Suprapubic skin (tissue), 4 donors: ENCODE measurements around the gene GRK4. TPM values are rescaled to one million over a fixed set of nuclear protein-coding genes. Genes with fewer than 3 reads are reported as not detected.

Experiments used
- DNase-seq, 2 donors: peaks; one replicate each; pipeline ENCODE4 v3.0.0-alpha.2; 2019; ENCODE audit warnings: low spot score in 2 of 2
- H3K27ac ChIP-seq: fragments of 200-600 bp; sonication (generic); one replicate; pipeline ENCODE4 v1.5.1; 2019
- H3K27me3 ChIP-seq: fragments of 200-600 bp; sonication (generic); one replicate; pipeline ENCODE4 v1.5.1; 2019
- H3K36me3 ChIP-seq: fragments of 200-600 bp; sonication (generic); one replicate; pipeline ENCODE4 v1.5.1; 2019
- H3K4me1 ChIP-seq: fragments of 200-600 bp; sonication (generic); one replicate; pipeline ENCODE4 v1.5.1; 2019
- H3K4me3 ChIP-seq: fragments of 200-600 bp; sonication (generic); one replicate; pipeline ENCODE4 v1.5.1; 2019; ENCODE audit warnings: mild to moderate bottlenecking
- H3K9me3 ChIP-seq: fragments of 200-600 bp; sonication (generic); one replicate; pipeline ENCODE4 v1.5.1; 2019
- CTCF ChIP-seq, 2 donors: fragments of 200-600 bp in 1 of 2; fragments of 450-650 bp in 1 of 2; sonication (generic) in 1 of 2; IDR thresholded peaks; one replicate each; pipeline ENCODE4 v1.5.1; 2016 to 2019; ENCODE audit warnings: antibody characterized with exemption in 2 of 2, mild to moderate bottlenecking in 1 of 2, moderate library complexity in 1 of 2
- EP300 ChIP-seq: sonication (generic); formaldehyde crosslinking; IDR thresholded peaks from one replicate; pipeline ENCODE4 v1.6.1; 2017; ENCODE audit warnings: antibody characterized with exemption
- POLR2A ChIP-seq, 2 donors: fragments of 450-650 bp; IDR thresholded peaks; one replicate each; pipeline ENCODE4 v1.6.1; 2017; ENCODE audit warnings: antibody characterized with exemption in 2 of 2, mild to moderate bottlenecking in 2 of 2, moderate library complexity in 2 of 2
- POLR2AphosphoS5 ChIP-seq, 3 donors: sonication (generic); formaldehyde crosslinking; IDR thresholded peaks; one replicate each; pipeline ENCODE4 v1.6.1; 2017; ENCODE audit warnings: antibody characterized with exemption in 3 of 3
- WGBS: methylation state at CpG from one replicate; pipeline ENCODE4 v1.1.5; 2018; 5-methylcytosine and 5-hydroxymethylcytosine counted together
- total RNA-seq, 4 donors: library from RNA; depleted of rRNA; stranded (reverse); fragments of >200 nt; gene quantifications; one replicate each; pipeline ENCODE4 v1.1.0, GENCODE V29; 2016

GRK4 gene
- total RNA-seq, 4 donors from 2014 or later: 3.3 to 8.0 (median 4.6) TPM

GRCh38 chr4:3069661-3070199 is 106.4 kb downstream of the GRK4 start:
- no peaks in the 10 kb centered on the region for H3K36me3 ChIP-seq
- no peak for DNase-seq
- H3K27me3 ChIP-seq: no peaks in the 10 kb centered on the region
- no peak overlapping the region for H3K27ac ChIP-seq
- no peak overlapping the region for H3K4me3 ChIP-seq
- WGBS: 73% methylated on average over 16 of the region's 16 CpGs
- H3K4me1 ChIP-seq: peaks cover 7% of the 10 kb centered on the region
- H3K9me3 ChIP-seq: no peaks in the 10 kb centered on the region
- TF ChIP-seq POLR2A (IDR thresholded peaks at IDR 0.05): no peak
- no peak for TF ChIP-seq CTCF (IDR thresholded peaks at IDR 0.05)
- TF ChIP-seq POLR2AphosphoS5 (IDR thresholded peaks at IDR 0.05): no peak
- TF ChIP-seq EP300: no peak

GRCh38 chr4:3070709-3071500 is 107.5 kb downstream of the GRK4 start:
- Histone ChIP-seq H3K4me3 (no peak overlapping the region), H3K4me1 (peaks cover 16% of the 10 kb centered on the region), H3K36me3 (no peaks in the 10 kb centered on the region), H3K27me3 (no peaks in the 10 kb centered on the region), H3K9me3 (no peaks in the 10 kb centered on the region), H3K27ac (no peak overlapping the region)
- no peak for DNase-seq
- 87% methylated on average over 3 of the region's 3 CpGs for WGBS
- TF ChIP-seq CTCF (IDR thresholded peaks at IDR 0.05) (no peak), POLR2AphosphoS5 (IDR thresholded peaks at IDR 0.05) (no peak), POLR2A (IDR thresholded peaks at IDR 0.05) (no peak)

GRCh38 chr4:3071811-3072210 is 108.4 kb downstream of the GRK4 start:
- 57% methylated on average over 6 of the region's 7 CpGs for WGBS
- no peaks in the 10 kb centered on the region for H3K27me3 ChIP-seq

GRCh38 chr4:3073158-3074077 is 110.0 kb downstream of the GRK4 start:
- WGBS: 42% methylated on average over 13 of the region's 54 CpGs
- H3K27me3 ChIP-seq: no peaks in the 10 kb centered on the region
- peak overlapping the region; percentile 84 for H3K4me3 ChIP-seq
- no peaks in the 10 kb centered on the region for H3K36me3 ChIP-seq
- no peaks in the 10 kb centered on the region for H3K9me3 ChIP-seq
- peak overlapping the region; percentile 12 for H3K27ac ChIP-seq
- H3K4me1 ChIP-seq: peaks cover 29% of the 10 kb centered on the region
- TF ChIP-seq EP300 (no peak), POLR2A (IDR thresholded peaks at IDR 0.05) (no peak), POLR2AphosphoS5 (IDR thresholded peaks at IDR 0.05) (no peak), CTCF (IDR thresholded peaks at IDR 0.05) (no peak)
- DNase-seq: peak in 1 of 2 donors; percentile 76

More at GRCh38 chr4:3071811-3072210, 108.4 kb downstream of the GRK4 start:
- Histone ChIP-seq H3K9me3 (no peaks in the 10 kb centered on the region), H3K4me3 (no peak overlapping the region), H3K27ac (no peak overlapping the region), H3K36me3 (no peaks in the 10 kb centered on the region), H3K4me1 (peaks cover 25% of the 10 kb centered on the region)
- TF ChIP-seq CTCF (IDR thresholded peaks at IDR 0.05) (no peak), EP300 (no peak), POLR2AphosphoS5 (IDR thresholded peaks at IDR 0.05) (no peak), POLR2A (IDR thresholded peaks at IDR 0.05) (no peak)
- DNase-seq: no peak
